Measurements from ENCODE around the gene FMNL1. TPM values are rescaled to one million over a fixed set of nuclear protein-coding genes. Genes with fewer than 3 reads are reported as not detected.
A peak's percentile ranks its signal among the peaks of the same experiment; 100 is the strongest.

The FMNL1 gene
- total RNA-seq, 1 donor from 2014 or later, result 2.4 TPM

DNA sequence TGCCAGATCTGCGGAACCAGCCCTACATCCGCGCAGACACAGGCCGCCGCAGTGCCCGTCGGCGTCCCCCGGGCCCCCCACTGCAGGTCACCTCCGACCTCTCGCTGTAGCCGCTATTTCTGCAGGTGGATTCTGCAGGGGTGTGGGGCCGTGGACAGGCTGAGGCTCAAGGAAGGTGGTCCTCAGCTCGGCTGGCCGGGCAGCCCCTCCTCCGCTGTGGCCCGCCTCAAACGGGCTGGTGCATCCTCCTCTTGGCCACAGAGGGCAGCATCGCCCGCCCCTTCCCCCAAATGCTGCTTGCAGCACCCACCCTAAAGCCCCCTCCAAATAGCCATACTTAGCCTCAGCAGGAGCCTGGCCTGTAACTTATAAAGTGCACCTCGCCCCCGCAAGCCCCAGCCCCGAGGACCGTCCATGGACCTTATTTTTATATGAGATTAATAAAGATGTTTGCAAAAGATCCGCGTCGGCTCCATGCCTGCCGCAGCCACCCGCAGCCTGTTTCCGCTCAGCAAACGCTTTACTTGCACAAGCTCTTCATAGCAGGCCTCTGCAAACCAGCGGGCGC, 25.3 kb downstream of the FMNL1 start:
- Histone ChIP-seq H3F3A (ENCODE audit: low read depth) (peaks cover 21% of the 10 kb centered on the region), H3K79me2 (ENCODE audit: low read depth) (peaks cover 16% of the 10 kb centered on the region), H3K9ac (no peak overlapping the region), H3K4me2 (peak overlapping the region; percentile 72), H3K9me3 (ENCODE audit: low read depth) (no peaks in the 10 kb centered on the region), H3K4me3 (peak overlapping the region; percentile 77), H4K20me1 (ENCODE audit: low read depth) (peaks cover 8% of the 10 kb centered on the region), H3K36me3 (no peaks in the 10 kb centered on the region), H2AFZ (replicated peaks) (peak overlapping the region; percentile 65), H3K27ac (peak overlapping the region; percentile 65), H3K4me1 (peaks cover 5% of the 10 kb centered on the region), H3K27me3 (no peaks in the 10 kb centered on the region)
- no peaks in the 10 kb centered on the region for H3K9me3 Mint-ChIP-seq
- H3K36me3 Mint-ChIP-seq, result no peaks in the 10 kb centered on the region
- H3K27ac Mint-ChIP-seq, result peak overlapping the region; percentile 60
- H3K4me3 Mint-ChIP-seq, result peak overlapping the region; percentile 91
- peak; percentile 89 for DNase-seq (ENCODE audit: low spot score)
- peaks cover 19% of the 10 kb centered on the region for H3K27me3 Mint-ChIP-seq (ENCODE audit: insufficient read depth, low read depth)
- TF ChIP-seq, protein P1, sequence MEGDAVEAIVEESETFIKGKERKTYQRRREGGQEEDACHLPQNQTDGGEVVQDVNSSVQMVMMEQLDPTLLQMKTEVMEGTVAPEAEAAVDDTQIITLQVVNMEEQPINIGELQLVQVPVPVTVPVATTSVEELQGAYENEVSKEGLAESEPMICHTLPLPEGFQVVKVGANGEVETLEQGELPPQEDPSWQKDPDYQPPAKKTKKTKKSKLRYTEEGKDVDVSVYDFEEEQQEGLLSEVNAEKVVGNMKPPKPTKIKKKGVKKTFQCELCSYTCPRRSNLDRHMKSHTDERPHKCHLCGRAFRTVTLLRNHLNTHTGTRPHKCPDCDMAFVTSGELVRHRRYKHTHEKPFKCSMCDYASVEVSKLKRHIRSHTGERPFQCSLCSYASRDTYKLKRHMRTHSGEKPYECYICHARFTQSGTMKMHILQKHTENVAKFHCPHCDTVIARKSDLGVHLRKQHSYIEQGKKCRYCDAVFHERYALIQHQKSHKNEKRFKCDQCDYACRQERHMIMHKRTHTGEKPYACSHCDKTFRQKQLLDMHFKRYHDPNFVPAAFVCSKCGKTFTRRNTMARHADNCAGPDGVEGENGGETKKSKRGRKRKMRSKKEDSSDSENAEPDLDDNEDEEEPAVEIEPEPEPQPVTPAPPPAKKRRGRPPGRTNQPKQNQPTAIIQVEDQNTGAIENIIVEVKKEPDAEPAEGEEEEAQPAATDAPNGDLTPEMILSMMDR (IDR thresholded peaks at IDR 0.05), result peak; percentile 76
- TF ChIP-seq EZH2phosphoT487 (IDR thresholded peaks at IDR 0.05) (no peak), EZH2 (IDR thresholded peaks at IDR 0.05) (peak; percentile 22)
- peaks cover 10% of the 10 kb centered on the region for H3K4me1 Mint-ChIP-seq

DNA sequence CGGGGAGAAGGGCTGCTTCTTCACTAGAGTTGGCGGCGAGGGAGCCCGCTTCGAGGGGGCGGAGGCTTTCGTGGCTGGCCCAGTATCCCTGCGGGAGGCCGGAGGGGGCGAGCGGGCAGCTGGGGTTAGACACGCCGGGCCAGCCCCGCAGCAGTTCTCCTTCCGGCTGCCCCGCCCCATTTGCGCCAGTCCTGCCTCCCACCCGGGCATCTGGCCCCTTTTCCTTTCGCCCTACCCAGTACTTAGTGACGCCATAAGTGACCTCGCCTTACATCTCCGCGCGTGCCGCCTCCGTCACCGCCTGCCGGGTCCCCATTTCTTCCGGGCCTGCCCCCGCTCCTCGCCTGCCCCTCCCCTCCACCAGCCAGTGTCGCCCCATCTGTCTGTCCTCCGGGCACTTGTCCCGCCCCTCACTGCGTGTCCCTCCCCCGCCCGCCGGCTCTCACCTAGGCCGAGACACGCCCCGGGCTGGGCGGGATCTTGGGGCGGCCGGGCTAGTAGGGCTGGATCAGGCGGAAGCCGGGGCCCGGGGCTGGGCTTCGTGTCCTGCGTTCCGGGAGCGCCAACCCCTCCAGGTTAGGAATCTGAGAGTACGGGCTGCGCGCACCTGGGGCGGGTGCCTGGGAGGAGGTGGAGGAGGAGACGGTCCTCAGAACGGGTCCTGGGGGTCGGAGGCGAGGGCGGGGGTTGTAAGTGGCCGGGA, 25.9 kb downstream of the FMNL1 start:
- peak overlapping the region; percentile 77 for H3K4me3 ChIP-seq
- peaks cover 16% of the 10 kb centered on the region for H3K79me2 ChIP-seq (ENCODE audit: low read depth)
- no peak overlapping the region for H3K9ac ChIP-seq
- peak overlapping the region; percentile 60 for H3K27ac Mint-ChIP-seq
- H3K27me3 Mint-ChIP-seq (ENCODE audit: insufficient read depth, low read depth), result peaks cover 17% of the 10 kb centered on the region
- peak; percentile 99 for DNase-seq (ENCODE audit: low spot score)
- no peaks in the 10 kb centered on the region for H3K9me3 ChIP-seq (ENCODE audit: low read depth)
- no peaks in the 10 kb centered on the region for H3K36me3 ChIP-seq
- H3K27me3 ChIP-seq, result no peaks in the 10 kb centered on the region
- no peaks in the 10 kb centered on the region for H3K9me3 Mint-ChIP-seq
- peak overlapping the region; percentile 91 for H3K4me3 Mint-ChIP-seq
- peak overlapping the region; percentile 65 for H3K27ac ChIP-seq
- peaks cover 9% of the 10 kb centered on the region for H3K4me1 Mint-ChIP-seq
- peaks cover 15% of the 10 kb centered on the region for H3F3A ChIP-seq (ENCODE audit: low read depth)
- peaks cover 5% of the 10 kb centered on the region for H3K4me1 ChIP-seq
- no peaks in the 10 kb centered on the region for H3K36me3 Mint-ChIP-seq
- TF ChIP-seq, protein P1 (IDR thresholded peaks at IDR 0.05), result no peak
- TF ChIP-seq EZH2phosphoT487 (IDR thresholded peaks at IDR 0.05) (no peak), EZH2 (IDR thresholded peaks at IDR 0.05) (peak; percentile 7)
- peak overlapping the region; percentile 72 for H3K4me2 ChIP-seq
- peaks cover 8% of the 10 kb centered on the region for H4K20me1 ChIP-seq (ENCODE audit: low read depth)
- H2AFZ ChIP-seq (replicated peaks), result peak overlapping the region; percentile 65

DNA sequence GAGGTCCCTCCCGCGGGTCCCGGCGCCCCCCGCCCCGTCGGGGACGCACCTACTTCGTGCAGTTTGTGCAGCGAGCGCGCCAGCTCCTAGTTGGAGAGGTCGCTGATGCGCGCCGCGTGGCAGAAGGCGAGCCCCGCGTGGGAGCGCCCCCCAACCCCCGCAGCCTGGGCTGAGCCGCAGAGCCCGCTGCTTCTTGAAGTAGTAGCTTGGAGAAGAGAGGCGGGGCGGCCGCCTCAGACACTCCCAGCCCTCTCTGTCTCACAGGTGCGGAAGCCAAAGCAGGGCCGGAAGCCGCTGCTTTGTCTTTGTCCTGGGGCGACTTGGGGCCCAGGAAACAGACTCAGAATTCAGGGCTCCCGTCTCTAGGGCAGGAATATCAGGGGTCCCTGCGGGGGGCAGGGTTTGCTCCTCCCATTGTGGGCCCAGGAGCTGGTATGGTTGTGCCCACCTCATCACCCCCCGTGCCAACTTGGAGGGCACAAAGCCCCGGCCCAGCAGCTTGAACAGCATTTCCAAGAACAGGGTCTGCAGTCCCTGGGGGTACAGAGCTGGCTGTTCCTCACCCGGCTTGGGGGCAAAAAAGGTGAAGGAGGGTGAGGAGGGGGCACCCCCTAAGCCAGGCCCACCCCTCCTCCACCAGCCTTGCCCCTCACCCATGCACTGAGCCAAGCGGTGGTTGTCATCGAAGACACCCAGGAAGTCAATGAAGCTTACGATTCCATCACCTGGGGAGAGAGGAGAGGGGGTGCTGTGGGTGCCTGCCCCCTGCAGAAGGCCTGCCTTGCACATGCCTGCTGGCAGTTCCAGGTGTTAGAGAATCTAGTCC, 26.7 kb downstream of the FMNL1 start:
- Histone ChIP-seq H3K9ac (no peak overlapping the region), H3K4me3 (peak overlapping the region; percentile 77), H3K27ac (peak overlapping the region; percentile 16), H3K9me3 (ENCODE audit: low read depth) (no peaks in the 10 kb centered on the region), H2AFZ (replicated peaks) (peak overlapping the region; percentile 43), H3K27me3 (no peaks in the 10 kb centered on the region), H3K4me2 (peak overlapping the region; percentile 72), H3K79me2 (ENCODE audit: low read depth) (peaks cover 16% of the 10 kb centered on the region), H3K36me3 (no peaks in the 10 kb centered on the region), H4K20me1 (ENCODE audit: low read depth) (peaks cover 8% of the 10 kb centered on the region), H3K4me1 (peaks cover 5% of the 10 kb centered on the region), H3F3A (ENCODE audit: low read depth) (peaks cover 7% of the 10 kb centered on the region)
- DNase-seq (ENCODE audit: low spot score), result peak; percentile 81
- Mint-ChIP-seq H3K9me3 (no peaks in the 10 kb centered on the region), H3K27me3 (ENCODE audit: insufficient read depth, low read depth) (peaks cover 14% of the 10 kb centered on the region), H3K4me1 (peaks cover 7% of the 10 kb centered on the region), H3K27ac (no peak overlapping the region), H3K4me3 (peak overlapping the region; percentile 91), H3K36me3 (no peaks in the 10 kb centered on the region)
- TF ChIP-seq EZH2 (IDR thresholded peaks at IDR 0.05) (no peak), EZH2phosphoT487 (IDR thresholded peaks at IDR 0.05) (no peak)
- TF ChIP-seq, protein P1 (IDR thresholded peaks at IDR 0.05), result no peak

Measured in neural progenitor cell (in vitro differentiated cells).